NCI-H1105 (cell line): ENCODE data around the gene DPM3.
A peak's percentile ranks its signal among the peaks of the same experiment; 100 is the strongest.

Experiments used
- DNase-seq: peaks from one replicate; lab custom pipeline; 2025; lab: John Stamatoyannopoulos, UW

Gene DPM3

GRCh38 chr1:155093911-155094621, 46.3 kb downstream of the DPM3 start:
- peak; percentile 94 for DNase-seq

DNA sequence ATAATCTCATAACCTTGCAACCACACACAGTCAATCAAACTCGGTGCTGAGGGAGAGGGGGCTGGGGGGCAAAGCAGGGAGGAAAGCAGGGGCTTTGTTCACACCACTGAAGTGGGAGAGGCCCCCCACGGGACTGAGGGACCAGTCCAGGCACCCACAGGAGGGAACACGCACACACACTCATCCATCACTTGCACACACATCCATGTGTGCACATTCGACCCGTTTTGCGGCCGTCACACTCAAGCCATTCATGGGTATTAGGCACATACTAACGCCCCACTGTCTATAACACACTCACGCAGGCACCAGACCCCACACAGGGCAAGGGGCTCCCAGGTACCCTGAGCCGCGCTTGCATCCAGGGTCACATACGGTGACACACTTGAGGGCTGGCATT, 47.7 kb downstream of the DPM3 start:
- DNase-seq = no peak

DNA sequence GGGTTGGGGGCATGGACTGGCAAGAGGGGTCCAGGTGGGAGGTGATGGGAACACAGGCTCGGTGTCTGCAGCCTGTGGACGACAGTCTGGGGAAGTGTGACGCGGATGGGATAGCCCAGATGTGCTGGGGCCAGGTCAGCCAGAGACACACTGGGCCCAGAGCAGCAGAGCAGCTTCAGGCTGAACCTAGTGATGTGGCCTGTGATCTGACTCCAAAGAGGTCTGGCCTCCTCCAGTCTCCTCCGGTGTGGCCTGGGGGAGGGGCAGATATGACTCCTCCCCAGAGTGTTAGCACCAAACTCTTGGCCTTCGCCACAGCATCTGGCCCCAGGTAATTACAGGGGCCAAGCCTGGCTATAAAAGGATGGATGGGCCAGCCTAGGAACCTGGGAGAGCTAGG, 48.2 kb downstream of the DPM3 start:
- DNase-seq = no peak

- DNase-seq = peak; percentile 74
These were observed 49.0 kb downstream of the DPM3 start for GRCh38 chr1:155091071-155092051.
